Lung (tissue), 12 donors: ENCODE measurements around the gene ADAMTS18. TPM values are rescaled to one million over a fixed set of nuclear protein-coding genes. Genes with fewer than 3 reads are reported as not detected.

Source experiments
- ATAC-seq: fragments of 200-7000 bp; cut with Tn5 transposase; one replicate; pipeline ENCODE4 v1.9.1; 2020; ENCODE audit warnings: moderate number of reproducible peaks; ENCODE audit not compliant: insufficient read depth, low FRiP score
- DNase-seq, 3 donors: peaks; one replicate each; pipeline ENCODE4 v3.0.0-alpha.2; 2013 to 2017
- H3K27ac ChIP-seq, 2 donors: one replicate each; pipeline ENCODE4 v1.5.1; 2013; ENCODE audit warnings: mild to moderate bottlenecking in 2 of 2, moderate library complexity in 2 of 2, control low read depth in 1 of 2, inconsistent platforms in 1 of 2, low read depth in 1 of 2, low read length in 1 of 2
- H3K27me3 ChIP-seq, 3 donors: one replicate each; pipeline ENCODE4 v1.5.1; 2013; ENCODE audit warnings: low read length in 2 of 3; ENCODE audit not compliant: control insufficient read depth in 3 of 3, insufficient read depth in 3 of 3
- H3K36me3 ChIP-seq, 4 donors: one replicate each; pipeline ENCODE4 v1.5.1; 2013; ENCODE audit warnings: low read length in 4 of 4, mild to moderate bottlenecking in 1 of 4, moderate library complexity in 1 of 4; ENCODE audit not compliant: control insufficient read depth in 4 of 4, insufficient read depth in 4 of 4
- H3K4me1 ChIP-seq, 5 donors: one replicate each; pipeline ENCODE4 v1.5.1; 2013; ENCODE audit warnings: low read length in 5 of 5, mild to moderate bottlenecking in 2 of 5, moderate library complexity in 1 of 5; ENCODE audit not compliant: control insufficient read depth in 5 of 5, insufficient read depth in 5 of 5
- H3K4me3 ChIP-seq: one replicate; pipeline ENCODE4 v1.5.1; 2013; ENCODE audit warnings: mild to moderate bottlenecking, control low read depth, moderate library complexity
- H3K9ac ChIP-seq, 2 donors: one replicate each; pipeline ENCODE4 v1.5.1; 2013; ENCODE audit warnings: low read length in 2 of 2, control low read depth in 1 of 2; ENCODE audit not compliant: insufficient read depth in 1 of 2
- H3K9me3 ChIP-seq, 4 donors: one replicate each; pipeline ENCODE4 v1.5.1; 2013; ENCODE audit warnings: low read length in 3 of 4, mild to moderate bottlenecking in 1 of 4, moderate library complexity in 1 of 4; ENCODE audit not compliant: control insufficient read depth in 4 of 4, insufficient read depth in 3 of 4
- WGBS, 2 donors: extraction: QIAGEN DNeasy Blood & Tissue Kit; methylation state at CpG; one replicate each; pipeline ENCODE4 v1.1.7; 2013; 5-methylcytosine and 5-hydroxymethylcytosine counted together
- polyA plus RNA-seq, 2 donors: library from polyadenylated mRNA; stranded (reverse); fragments of 200-250 nt; gene quantifications; one replicate each; pipeline ENCODE4 v1.2.1, GENCODE V29; 2013
- total RNA-seq, 2 donors: library from RNA; depleted of rRNA in 1 of 2; stranded (reverse); fragments of >200 nt in 1 of 2; gene quantifications; one replicate each; pipeline ENCODE4 v1.2.1, GENCODE V29; 2014 to 2021
- TF ChIP-seq, protein P1 (sequence below): IDR thresholded peaks from 2 replicates; pipeline ENCODE4 v1.5.1; 2012; ENCODE audit warnings: mild to moderate bottlenecking; ENCODE audit errors: control extremely low read depth, extremely low read depth
- donor health status: control.
- donor health status: control.
- donor health status: Bipolar disorder and iron deficiency.
- donor health status: healthy.
- donor health status: DM: yes; HTN: yes; CAD: no.

The ADAMTS18 gene
- total and polyA plus RNA-seq, 4 donors = 0.02 to 0.82 TPM; not detected in 2

DNA sequence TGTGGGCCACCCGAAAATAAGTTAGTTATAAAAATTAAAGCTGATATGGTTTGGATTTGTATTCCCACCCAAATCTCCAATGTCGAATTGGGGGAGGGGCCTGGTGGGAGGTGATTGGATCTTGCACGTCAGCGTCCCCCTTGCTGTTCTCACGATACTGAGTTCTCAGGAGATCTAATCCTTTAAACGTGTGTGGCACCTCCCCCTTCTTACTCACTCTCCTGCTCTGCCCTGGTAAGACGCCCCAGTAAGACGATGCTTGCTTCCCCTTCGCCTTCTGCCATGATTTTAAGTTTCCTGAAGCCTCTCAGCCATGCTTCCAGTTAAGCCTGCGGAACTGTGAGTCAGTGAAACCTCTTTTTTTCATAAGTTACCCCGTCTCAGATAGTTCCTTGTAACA, 200.2 kb downstream of the ADAMTS18 start:
- Histone ChIP-seq H3K9ac (no peak overlapping the region), H3K4me1 (no peaks in the 10 kb centered on the region), H3K27me3 (no peaks in the 10 kb centered on the region), H3K9me3 (no peaks in the 10 kb centered on the region), H3K4me3 (no peak overlapping the region), H3K36me3 (no peaks in the 10 kb centered on the region), H3K27ac (no peak overlapping the region)
- TF ChIP-seq, protein P1, sequence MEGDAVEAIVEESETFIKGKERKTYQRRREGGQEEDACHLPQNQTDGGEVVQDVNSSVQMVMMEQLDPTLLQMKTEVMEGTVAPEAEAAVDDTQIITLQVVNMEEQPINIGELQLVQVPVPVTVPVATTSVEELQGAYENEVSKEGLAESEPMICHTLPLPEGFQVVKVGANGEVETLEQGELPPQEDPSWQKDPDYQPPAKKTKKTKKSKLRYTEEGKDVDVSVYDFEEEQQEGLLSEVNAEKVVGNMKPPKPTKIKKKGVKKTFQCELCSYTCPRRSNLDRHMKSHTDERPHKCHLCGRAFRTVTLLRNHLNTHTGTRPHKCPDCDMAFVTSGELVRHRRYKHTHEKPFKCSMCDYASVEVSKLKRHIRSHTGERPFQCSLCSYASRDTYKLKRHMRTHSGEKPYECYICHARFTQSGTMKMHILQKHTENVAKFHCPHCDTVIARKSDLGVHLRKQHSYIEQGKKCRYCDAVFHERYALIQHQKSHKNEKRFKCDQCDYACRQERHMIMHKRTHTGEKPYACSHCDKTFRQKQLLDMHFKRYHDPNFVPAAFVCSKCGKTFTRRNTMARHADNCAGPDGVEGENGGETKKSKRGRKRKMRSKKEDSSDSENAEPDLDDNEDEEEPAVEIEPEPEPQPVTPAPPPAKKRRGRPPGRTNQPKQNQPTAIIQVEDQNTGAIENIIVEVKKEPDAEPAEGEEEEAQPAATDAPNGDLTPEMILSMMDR = no peak
- WGBS, 2 donors = 40 to 42% methylated on average over 11 of the region's 11 CpGs
- no peak for DNase-seq
- ATAC-seq = no peak

DNA sequence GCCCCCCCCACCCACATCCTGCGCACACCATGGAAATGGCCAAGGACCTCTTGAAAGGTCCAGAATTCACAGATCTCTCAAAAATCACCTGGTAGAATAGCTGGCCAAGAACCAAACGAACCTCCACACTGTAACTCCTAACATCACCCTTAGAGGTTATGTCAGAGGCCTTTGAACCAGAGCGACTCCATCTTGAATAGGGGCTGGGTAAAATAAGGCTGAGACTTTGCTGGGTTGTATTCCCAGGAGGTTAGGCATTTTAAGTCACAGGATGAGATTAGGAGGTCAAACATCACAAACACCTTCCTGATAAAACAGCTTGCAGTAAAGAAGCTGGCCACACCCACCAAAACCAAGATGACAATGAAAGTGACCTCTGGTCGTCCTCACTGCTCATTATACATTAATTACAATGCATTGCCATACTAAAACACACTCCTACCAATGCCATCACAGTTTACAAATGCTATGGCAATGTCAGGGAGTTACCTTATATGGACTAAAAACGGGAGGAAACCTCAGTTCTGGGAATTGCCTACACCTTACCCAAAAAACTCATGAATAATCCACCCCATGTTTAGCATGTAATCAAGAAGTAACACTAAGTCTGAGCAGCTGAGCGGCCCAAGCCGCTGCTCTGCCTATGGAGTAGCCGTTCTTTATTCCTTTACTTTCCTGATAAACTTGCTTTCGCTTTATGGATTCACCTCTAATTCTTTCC, 200.9 kb downstream of the ADAMTS18 start:
- no peak overlapping the region for H3K9ac ChIP-seq
- 72 to 82% methylated on average over 9 of the region's 9 CpGs for WGBS, 2 donors
- H3K4me1 ChIP-seq = no peaks in the 10 kb centered on the region
- no peak overlapping the region for H3K4me3 ChIP-seq
- no peaks in the 10 kb centered on the region for H3K27me3 ChIP-seq
- no peak overlapping the region for H3K27ac ChIP-seq
- no peaks in the 10 kb centered on the region for H3K36me3 ChIP-seq
- H3K9me3 ChIP-seq = no peaks in the 10 kb centered on the region
- TF ChIP-seq, protein P1 = no peak
- DNase-seq = no peak
- no peak for ATAC-seq

Other genes with a start within 250 kb of the ADAMTS18 start
- 10 to 100 TPM in 1 of 2 donors, 1 to 10 TPM in 1; 8.8 to 77.8 TPM for gene MON1B, start 243.8 kb downstream of the ADAMTS18 start, total RNA-seq
- 10 to 100 TPM; 16.2 to 31.5 TPM for gene MON1B, start 243.8 kb downstream of the ADAMTS18 start, polyA plus RNA-seq
- 1 to 10 TPM in 1 of 2 donors, not detected in 1; 6.9 TPM for gene SYCE1L, start 235.6 kb downstream of the ADAMTS18 start, total RNA-seq
- gene SYCE1L, start 235.6 kb downstream of the ADAMTS18 start, polyA plus RNA-seq = 1 to 10 TPM; 1.4 to 4.0 TPM